MM.1S (cell line): ENCODE results near the gene TMEM97.
"Not testable (repeated sequence)": the region's sequence is repeated elsewhere in the genome, so short reads cannot be mapped to it uniquely, and the experiment has no call there.

Experiments
- DNase-seq: peaks from one replicate; pipeline ENCODE4 v3.0.0-alpha.2; 2015
- H2AFZ ChIP-seq: fragments of 300-600 bp; sonication (generic); 2 replicates; pipeline ENCODE4 v1.6.0; 2016; ENCODE audit warnings: antibody characterized with exemption, low read length
- H3F3A ChIP-seq: fragments of 300-600 bp; sonication (generic); 2 replicates; pipeline ENCODE4 v1.6.1; 2016; ENCODE audit warnings: mild to moderate bottlenecking, antibody characterized with exemption, low read length, moderate library complexity, mixed read lengths; ENCODE audit not compliant: insufficient read depth
- H3K27ac ChIP-seq: fragments of 300-600 bp; sonication (generic); 2 replicates; pipeline ENCODE4 v1.5.1; 2016; ENCODE audit warnings: mild to moderate bottlenecking, low read length
- H3K27me3 ChIP-seq: fragments of 300-600 bp; sonication (generic); replicated peaks from 2 replicates; pipeline ENCODE4 v1.6.0; 2016; ENCODE audit warnings: low read length; ENCODE audit not compliant: insufficient read depth
- H3K36me3 ChIP-seq: fragments of 300-600 bp; sonication (generic); replicated peaks from 2 replicates; pipeline ENCODE4 v1.6.1; 2016; ENCODE audit warnings: mild to moderate bottlenecking, low read length, mixed read lengths; ENCODE audit not compliant: insufficient read depth
- H3K4me1 ChIP-seq: fragments of 300-600 bp; sonication (generic); 2 replicates; pipeline ENCODE4 v1.6.1; 2016; ENCODE audit warnings: low read length, mixed read lengths
- H3K4me2 ChIP-seq: fragments of 300-600 bp; sonication (generic); 2 replicates; pipeline ENCODE4 v1.6.0; 2016; ENCODE audit warnings: low read depth, low read length
- H3K4me3 ChIP-seq: fragments of 300-600 bp; sonication (generic); 2 replicates; pipeline ENCODE4 v1.5.1; 2016; ENCODE audit warnings: low read length, mixed read lengths
- H3K79me2 ChIP-seq: fragments of 300-600 bp; sonication (generic); 2 replicates; pipeline ENCODE4 v1.6.1; 2016; ENCODE audit warnings: mixed run types, low read length, mixed read lengths
- H3K9ac ChIP-seq: fragments of 300-600 bp; sonication (generic); 2 replicates; pipeline ENCODE4 v1.6.1; 2016; ENCODE audit warnings: low read length, mixed read lengths
- H3K9me2 ChIP-seq: fragments of 300-600 bp; sonication (generic); replicated peaks from 2 replicates; pipeline ENCODE4 v1.6.1; 2016; ENCODE audit warnings: mild to moderate bottlenecking, low read length, mixed read lengths; ENCODE audit not compliant: insufficient read depth
- H3K9me3 ChIP-seq: fragments of 300-600 bp; sonication (generic); replicated peaks from 2 replicates; pipeline ENCODE4 v1.6.1; 2016; ENCODE audit warnings: mild to moderate bottlenecking, low read length, mixed read lengths; ENCODE audit not compliant: insufficient read depth
- H4K20me1 ChIP-seq: fragments of 300-600 bp; sonication (generic); 2 replicates; pipeline ENCODE4 v1.6.1; 2016; ENCODE audit warnings: mild to moderate bottlenecking, low read length, moderate library complexity, mixed read lengths; ENCODE audit not compliant: insufficient read depth
- CTCF ChIP-seq: fragments of 300-600 bp; sonication (generic); IDR thresholded peaks from 2 replicates; pipeline ENCODE4 v1.5.1; 2016; ENCODE audit warnings: antibody characterized with exemption, low read length, mixed read lengths
- EZH2 ChIP-seq: fragments of 300-600 bp; sonication (generic); optimal IDR thresholded peaks from 2 replicates; pipeline ENCODE3; 2017; ENCODE audit warnings: low read depth, mild to moderate bottlenecking, antibody characterized with exemption, low read length, mixed read lengths
- EZH2phosphoT487 ChIP-seq: fragments of 300-600 bp; sonication (generic); IDR thresholded peaks from 2 replicates; pipeline ENCODE4 v1.6.1; 2018; ENCODE audit warnings: antibody characterized with exemption, low read length

TMEM97 gene

GRCh38 chr17:28338056-28338768 lies 19.2 kb downstream of the TMEM97 start:
- Histone ChIP-seq H3K9ac (no peak overlapping the region), H3K27me3 (no peaks in the 10 kb centered on the region), H4K20me1 (no peaks in the 10 kb centered on the region), H3F3A (peaks cover 7% of the 10 kb centered on the region), H3K27ac (no peak overlapping the region), H3K36me3 (no peaks in the 10 kb centered on the region), H3K9me2 (no peaks in the 10 kb centered on the region), H3K4me2 (no peak overlapping the region), H3K79me2 (peaks cover 48% of the 10 kb centered on the region), H3K4me1 (peaks cover 24% of the 10 kb centered on the region), H3K4me3 (no peak overlapping the region), H3K9me3 (no peaks in the 10 kb centered on the region), H2AFZ (no peak overlapping the region)
- no peak for TF ChIP-seq EZH2phosphoT487
- TF ChIP-seq EZH2 = no peak
- TF ChIP-seq CTCF = no peak
- no peak for DNase-seq

GRCh38 chr17:28338769-28339212 lies 19.8 kb downstream of the TMEM97 start:
- H3K9me2 ChIP-seq = not testable (repeated sequence)

GRCh38 chr17:28339431-28339830 lies 20.4 kb downstream of the TMEM97 start:
- Histone ChIP-seq H3K4me3 (no peak overlapping the region), H4K20me1 (no peaks in the 10 kb centered on the region), H3K9ac (no peak overlapping the region), H3K79me2 (peaks cover 36% of the 10 kb centered on the region), H2AFZ (no peak overlapping the region), H3K27ac (no peak overlapping the region), H3K36me3 (no peaks in the 10 kb centered on the region), H3F3A (peaks cover 17% of the 10 kb centered on the region), H3K4me2 (no peak overlapping the region), H3K9me2 (no peaks in the 10 kb centered on the region), H3K9me3 (no peaks in the 10 kb centered on the region), H3K4me1 (peaks cover 29% of the 10 kb centered on the region), H3K27me3 (no peaks in the 10 kb centered on the region)
- TF ChIP-seq EZH2phosphoT487 = no peak
- TF ChIP-seq EZH2 = no peak
- no peak for TF ChIP-seq CTCF
- no peak for DNase-seq

More at GRCh38 chr17:28338769-28339212, 19.8 kb downstream of the TMEM97 start:
- not testable (repeated sequence) for H3K9me3 ChIP-seq, H3K27me3 ChIP-seq, H4K20me1 ChIP-seq, H3K36me3 ChIP-seq, DNase-seq, H3K27ac ChIP-seq, H3K4me2 ChIP-seq, H3K4me3 ChIP-seq, H3K9ac ChIP-seq, H2AFZ ChIP-seq
- H3K4me1 ChIP-seq = peaks cover 28% of the 10 kb centered on the region
- H3K79me2 ChIP-seq = peaks cover 43% of the 10 kb centered on the region
- H3F3A ChIP-seq = peaks cover 11% of the 10 kb centered on the region

- Histone ChIP-seq H3K4me3 (no peak overlapping the region), H3K9ac (no peak overlapping the region), H3K4me1 (peaks cover 36% of the 10 kb centered on the region), H3K9me3 (no peaks in the 10 kb centered on the region), H3K27me3 (no peaks in the 10 kb centered on the region), H3K79me2 (peaks cover 29% of the 10 kb centered on the region), H3F3A (peaks cover 22% of the 10 kb centered on the region), H2AFZ (no peak overlapping the region), H3K36me3 (no peaks in the 10 kb centered on the region), H3K27ac (no peak overlapping the region), H3K9me2 (no peaks in the 10 kb centered on the region), H3K4me2 (no peak overlapping the region), H4K20me1 (no peaks in the 10 kb centered on the region)
- TF ChIP-seq EZH2 = no peak
- no peak for TF ChIP-seq EZH2phosphoT487
- no peak for TF ChIP-seq CTCF
- no peak for DNase-seq
Observed at GRCh38 chr17:28340374-28340773, 21.4 kb downstream of the TMEM97 start.
